Subcutaneous adipose tissue (tissue), 4 donors: ENCODE results near the gene PCDHGA1. TPM values are rescaled to one million over a fixed set of nuclear protein-coding genes. Genes with fewer than 3 reads are reported as not detected.

ENCODE experiments used
- CTCF ChIP-seq: fragments of 450-650 bp; IDR thresholded peaks from one replicate; pipeline ENCODE4 v1.5.1; 2016; ENCODE audit warnings: low read depth, mild to moderate bottlenecking, control low read depth, antibody characterized with exemption, moderate library complexity
- total RNA-seq, 4 donors: library from RNA; depleted of rRNA; stranded (reverse); fragments of >200 nt; gene quantifications; one replicate each; pipeline ENCODE4 v1.1.0, GENCODE V29; 2016

PCDHGA1 gene
- total RNA-seq, 4 donors from 2014 or later, result under 0.01 to 0.38 (median 0.33) TPM

GRCh38 chr5:141533897-141534296, 203.6 kb downstream of the PCDHGA1 start:
- TF ChIP-seq CTCF, result no peak

GRCh38 chr5:141534492-141535213, 204.3 kb downstream of the PCDHGA1 start:
- TF ChIP-seq CTCF, result no peak

- no peak for TF ChIP-seq CTCF
Observed at GRCh38 chr5:141543053-141543452, 212.7 kb downstream of the PCDHGA1 start.

- no peak for TF ChIP-seq CTCF
Observed at GRCh38 chr5:141547488-141547887, 217.2 kb downstream of the PCDHGA1 start.

- TF ChIP-seq CTCF, result no peak
Observed at GRCh38 chr5:141547921-141548320, 217.6 kb downstream of the PCDHGA1 start.

GRCh38 chr5:141557681-141558136, 227.4 kb downstream of the PCDHGA1 start:
- TF ChIP-seq CTCF, result no peak

GRCh38 chr5:141558150-141558549, 227.8 kb downstream of the PCDHGA1 start:
- TF ChIP-seq CTCF, result no peak
